ENCODE data around the gene SLIT3. TPM values are rescaled to one million over a fixed set of nuclear protein-coding genes. Genes with fewer than 3 reads are reported as not detected.
A peak's percentile ranks its signal among the peaks of the same experiment; 100 is the strongest.

Gene SLIT3
- polyA plus RNA-seq, 3 donors: 48.8 to 51.1 (median 50.1) TPM

- no peak for DNase-seq (ENCODE audit: low read depth in 3 of 3, low spot score in 2 of 3)
Measured at GRCh38 chr5:169050146-169050571, 250.8 kb downstream of the SLIT3 start.

GRCh38 chr5:169049712-169050111 is 251.2 kb downstream of the SLIT3 start:
- no peak for DNase-seq (ENCODE audit: low read depth in 3 of 3, low spot score in 2 of 3)

- DNase-seq (ENCODE audit: low read depth in 3 of 3, low spot score in 2 of 3): no peak
Measured at GRCh38 chr5:169048181-169049125, 252.5 kb downstream of the SLIT3 start.

- DNase-seq (ENCODE audit: low read depth in 3 of 3, low spot score in 2 of 3): no peak
Measured at GRCh38 chr5:169044962-169045361, 256.0 kb downstream of the SLIT3 start.

GRCh38 chr5:169041180-169041579 is 259.8 kb downstream of the SLIT3 start:
- DNase-seq (ENCODE audit: low read depth in 3 of 3, low spot score in 2 of 3): no peak

- DNase-seq (ENCODE audit: low read depth in 3 of 3, low spot score in 2 of 3): no peak
Measured at GRCh38 chr5:169039592-169039991, 261.3 kb downstream of the SLIT3 start.

- peak in 2 of 3 donors; percentile 64 to 71 for DNase-seq (ENCODE audit: low read depth in 3 of 3, low spot score in 2 of 3)
Measured at GRCh38 chr5:169037466-169037865, 263.5 kb downstream of the SLIT3 start.

- DNase-seq (ENCODE audit: low read depth in 3 of 3, low spot score in 2 of 3): no peak
Measured at GRCh38 chr5:169036079-169036805, 264.7 kb downstream of the SLIT3 start.

GRCh38 chr5:169029661-169030274 is 271.2 kb downstream of the SLIT3 start:
- no peak for DNase-seq (ENCODE audit: low read depth in 3 of 3, low spot score in 2 of 3)

- no peak for DNase-seq (ENCODE audit: low read depth in 3 of 3, low spot score in 2 of 3)
Measured at GRCh38 chr5:169029037-169029436, 271.9 kb downstream of the SLIT3 start.

GRCh38 chr5:169027501-169028061 is 273.4 kb downstream of the SLIT3 start:
- DNase-seq (ENCODE audit: low read depth in 3 of 3, low spot score in 2 of 3): no peak

- DNase-seq (ENCODE audit: low read depth in 3 of 3, low spot score in 2 of 3): no peak
Measured at GRCh38 chr5:169025491-169025890, 275.4 kb downstream of the SLIT3 start.

GRCh38 chr5:169024421-169024820 is 276.5 kb downstream of the SLIT3 start:
- DNase-seq (ENCODE audit: low read depth in 3 of 3, low spot score in 2 of 3): no peak

- no peak for DNase-seq (ENCODE audit: low read depth in 3 of 3, low spot score in 2 of 3)
Measured at GRCh38 chr5:169022718-169023117, 278.2 kb downstream of the SLIT3 start.

- no peak for DNase-seq (ENCODE audit: low read depth in 3 of 3, low spot score in 2 of 3)
Measured at GRCh38 chr5:169020102-169020501, 280.8 kb downstream of the SLIT3 start.

- no peak for DNase-seq (ENCODE audit: low read depth in 3 of 3, low spot score in 2 of 3)
Measured at GRCh38 chr5:169018925-169019324, 282.0 kb downstream of the SLIT3 start.

GRCh38 chr5:169015991-169016390 is 284.9 kb downstream of the SLIT3 start:
- no peak for DNase-seq (ENCODE audit: low read depth in 3 of 3, low spot score in 2 of 3)

GRCh38 chr5:169013846-169014245 is 287.1 kb downstream of the SLIT3 start:
- DNase-seq (ENCODE audit: low read depth in 3 of 3, low spot score in 2 of 3): no peak

- no peak for DNase-seq (ENCODE audit: low read depth in 3 of 3, low spot score in 2 of 3)
Measured at GRCh38 chr5:169013208-169013728, 287.7 kb downstream of the SLIT3 start.

GRCh38 chr5:169012450-169012849 is 288.5 kb downstream of the SLIT3 start:
- no peak for DNase-seq (ENCODE audit: low read depth in 3 of 3, low spot score in 2 of 3)

GRCh38 chr5:169011451-169011850 is 289.5 kb downstream of the SLIT3 start:
- no peak for DNase-seq (ENCODE audit: low read depth in 3 of 3, low spot score in 2 of 3)
